Measurements from ENCODE around the gene ACSM5. TPM values are rescaled to one million over a fixed set of nuclear protein-coding genes. Genes with fewer than 3 reads are reported as not detected.

The ACSM5 gene
- polyA plus RNA-seq, 1 donor (not counting 4 experiments of a cell fraction or from before 2014, with no cell fraction given) = not detected

DNA sequence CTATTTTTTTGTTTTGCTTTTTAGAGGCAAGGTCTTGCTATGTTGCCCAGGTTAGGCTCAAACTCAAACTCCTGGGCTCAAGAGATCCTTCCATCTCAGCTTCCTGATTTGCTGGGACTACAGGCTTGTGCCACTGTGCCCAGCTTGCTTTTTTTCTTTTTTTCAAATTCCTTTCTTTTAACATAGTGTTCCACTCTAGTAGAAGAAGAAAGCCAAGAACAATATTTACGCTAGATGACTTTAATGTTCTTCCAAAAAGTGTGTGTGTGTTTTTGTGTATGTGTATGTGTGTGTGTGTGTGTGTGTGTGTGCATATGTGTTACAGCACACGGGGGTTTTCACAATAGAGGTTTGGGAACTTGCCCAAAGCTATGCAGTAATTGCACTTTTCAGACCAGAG is 46.1 kb upstream of the ACSM5 start:
- dilution Hi-C loops (cut with MboI; ENCODE audit: extremely low pct_ligation_motif_present, low sequenced_read_pairs) = no loop called here
- no peaks in the 10 kb centered on the region for H3K27me3 ChIP-seq (ENCODE audit: control insufficient read depth, extremely low read depth, insufficient read depth, low read length)
- FAIRE-seq (no peak), DNase-seq (ENCODE audit: low read depth, low spot score) (no peak)
- H3K27ac ChIP-seq (ENCODE audit: control insufficient read depth, insufficient read depth, low read length) = no peak overlapping the region
- no peak for TF ChIP-seq CTCF (optimal IDR thresholded peaks at IDR 0.05 in 1 of 3, IDR thresholded peaks at IDR 0.05 in 1 of 3, conservative IDR thresholded peaks at IDR 0.05 in 1 of 3; ENCODE audit: extremely low read depth in 1 of 3, insufficient read depth in 2 of 3, low read length in 3 of 3)
- no peak for TF ChIP-seq EZH2 (IDR thresholded peaks at IDR 0.05; ENCODE audit: low read length)
- no peaks in the 10 kb centered on the region for H3K9me3 ChIP-seq (ENCODE audit: control insufficient read depth, low read depth, low read length)
- no peaks in the 10 kb centered on the region for H4K20me1 ChIP-seq (ENCODE audit: control insufficient read depth, extremely low read depth, insufficient read depth, low read length)
- H3K4me3 ChIP-seq (ENCODE audit: control insufficient read depth in 2 of 3, extremely low read depth in 1 of 3, insufficient read depth in 2 of 3, low read depth in 1 of 3, low read length in 3 of 3) = no peak overlapping the region
- H3K9ac ChIP-seq (ENCODE audit: control insufficient read depth, extremely low read depth, insufficient read depth, low read length) = no peak overlapping the region
- no peak overlapping the region for H3K4me2 ChIP-seq (ENCODE audit: control insufficient read depth, extremely low read depth, insufficient read depth, low read depth, low read length)
- H3K9me1 ChIP-seq (ENCODE audit: control insufficient read depth, extremely low read depth, insufficient read depth, low read length) = no peaks in the 10 kb centered on the region
- H3K79me2 ChIP-seq (ENCODE audit: control insufficient read depth, insufficient read depth, low read length) = no peaks in the 10 kb centered on the region
- H3K36me3 ChIP-seq (ENCODE audit: control insufficient read depth in 2 of 2, extremely low read depth in 1 of 2, insufficient read depth in 2 of 2, low read length in 2 of 2) = no peaks in the 10 kb centered on the region
- no peak overlapping the region for H2AFZ ChIP-seq (ENCODE audit: control insufficient read depth, low read length)
- no peaks in the 10 kb centered on the region for H3K4me1 ChIP-seq (ENCODE audit: control insufficient read depth, extremely low read depth, insufficient read depth, low read length)

DNA sequence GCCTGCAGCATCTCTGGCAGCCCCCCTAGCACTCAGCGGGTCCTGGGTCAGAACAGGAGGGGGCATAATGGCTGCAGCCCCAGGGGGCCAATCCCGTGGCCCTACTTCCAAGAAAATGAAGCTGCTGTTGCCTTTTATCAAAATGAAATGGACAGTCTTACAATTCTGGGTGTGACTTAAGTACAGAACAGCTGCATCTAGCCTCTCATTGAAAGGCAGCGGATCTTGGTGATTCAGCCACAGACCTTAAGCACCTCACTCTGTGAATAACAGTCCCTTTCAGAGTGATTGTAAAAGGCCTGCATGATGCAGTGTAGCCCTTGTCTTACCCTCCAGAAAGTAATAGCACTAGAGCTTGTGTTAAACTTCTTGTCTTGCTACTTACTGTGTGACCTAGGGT is 45.3 kb upstream of the ACSM5 start:
- Histone ChIP-seq H2AFZ (ENCODE audit: control insufficient read depth, low read length) (no peak overlapping the region), H3K4me3 (ENCODE audit: control insufficient read depth in 2 of 3, extremely low read depth in 1 of 3, insufficient read depth in 2 of 3, low read depth in 1 of 3, low read length in 3 of 3) (no peak overlapping the region), H3K9me3 (ENCODE audit: control insufficient read depth, low read depth, low read length) (no peaks in the 10 kb centered on the region), H3K27ac (ENCODE audit: control insufficient read depth, insufficient read depth, low read length) (no peak overlapping the region), H3K27me3 (ENCODE audit: control insufficient read depth, extremely low read depth, insufficient read depth, low read length) (no peaks in the 10 kb centered on the region), H3K9ac (ENCODE audit: control insufficient read depth, extremely low read depth, insufficient read depth, low read length) (no peak overlapping the region), H3K36me3 (ENCODE audit: control insufficient read depth in 2 of 2, extremely low read depth in 1 of 2, insufficient read depth in 2 of 2, low read length in 2 of 2) (no peaks in the 10 kb centered on the region), H4K20me1 (ENCODE audit: control insufficient read depth, extremely low read depth, insufficient read depth, low read length) (no peaks in the 10 kb centered on the region), H3K79me2 (ENCODE audit: control insufficient read depth, insufficient read depth, low read length) (no peaks in the 10 kb centered on the region), H3K4me2 (ENCODE audit: control insufficient read depth, extremely low read depth, insufficient read depth, low read depth, low read length) (no peak overlapping the region), H3K4me1 (ENCODE audit: control insufficient read depth, extremely low read depth, insufficient read depth, low read length) (no peaks in the 10 kb centered on the region), H3K9me1 (ENCODE audit: control insufficient read depth, extremely low read depth, insufficient read depth, low read length) (no peaks in the 10 kb centered on the region)
- TF ChIP-seq EZH2 (IDR thresholded peaks at IDR 0.05; ENCODE audit: low read length) (no peak), CTCF (optimal IDR thresholded peaks at IDR 0.05 in 1 of 3, IDR thresholded peaks at IDR 0.05 in 1 of 3, conservative IDR thresholded peaks at IDR 0.05 in 1 of 3; ENCODE audit: extremely low read depth in 1 of 3, insufficient read depth in 2 of 3, low read length in 3 of 3) (no peak)
- dilution Hi-C loops (cut with MboI; ENCODE audit: extremely low pct_ligation_motif_present, low sequenced_read_pairs) = no loop called here
- DNase-seq (ENCODE audit: low read depth, low spot score) = no peak
- FAIRE-seq = no peak

Data from keratinocyte (primary cell).